A549 (cell line): Measurements from ENCODE around the gene RAPGEF2. TPM values are rescaled to one million over a fixed set of nuclear protein-coding genes. Genes with fewer than 3 reads are reported as not detected.

ENCODE experiments used
- ATAC-seq, 2 experiments: fragments of 200-7000 bp in 1 of 2; fragments of >200 bp in 1 of 2; cut with Nextera tagmentation in 1 of 2; cut with Tn5 transposase in 1 of 2; 3 replicates each; pipeline versions ENCODE4 v1.8.0 to v1.9.1; 2018 to 2020; ENCODE audit warnings: mild to moderate bottlenecking in 1 of 2, moderate library complexity in 1 of 2
- CTCF ChIA-PET: fragments of 300-600 bp; sonication (Branson Sonifier 250); formaldehyde crosslinking; extraction: SDS; loops from one replicate; lab custom pipeline; 2021; ENCODE audit warnings: antibody characterized with exemption, inconsistent platforms; lab: Yijun Ruan, JAX
- POLR2A ChIA-PET: fragments of 350-600 bp; formaldehyde crosslinking; extraction: SDS; loops from one replicate; lab custom pipeline; 2021; ENCODE audit warnings: antibody characterized with exemption, inconsistent platforms; lab: Yijun Ruan, JAX
- DNase-seq, 2 experiments: peaks; one replicate each; pipeline versions ENCODE4 v3.0.0 to v3.0.0-alpha.2; 2011 to 2016; ENCODE audit warnings: low read depth in 1 of 2, low spot score in 1 of 2
- FAIRE-seq: peaks from 2 replicates; lab custom pipeline; 2011; peaks lifted over from hg19 to GRCh38; lab: Jason Lieb, UNC
- H3K27ac ChIP-seq, 2 experiments: fragments of >200 bp; sonication (Bioruptor Twin); formaldehyde crosslinking; 3 replicates each; pipeline ENCODE4 v1.5.1; 2016 to 2017
- H3K4me1 ChIP-seq: fragments of >200 bp; sonication (Bioruptor Twin); formaldehyde crosslinking; 3 replicates; pipeline ENCODE4 v1.6.1; 2016
- H3K4me2 ChIP-seq: fragments of >200 bp; sonication (Bioruptor Twin); formaldehyde crosslinking; 3 replicates; pipeline ENCODE4 v1.6.1; 2016
- H3K4me3 ChIP-seq: fragments of >200 bp; sonication (Bioruptor Twin); formaldehyde crosslinking; 3 replicates; pipeline ENCODE4 v1.5.1; 2016
- H3K9me3 ChIP-seq: fragments of >200 bp; sonication (Bioruptor Twin); formaldehyde crosslinking; 3 replicates; pipeline ENCODE4 v1.6.1; 2016
- BHLHE40 ChIP-seq: IDR thresholded peaks from 2 replicates; pipeline ENCODE4 v1.6.1; 2012; ENCODE audit warnings: low read depth, low read length, inconsistent platforms
- CBX2 ChIP-seq: fragments of 200-600 bp; sonication (generic); IDR thresholded peaks from 2 replicates; pipeline ENCODE4 v1.6.1; 2016; ENCODE audit warnings: low read depth, mild to moderate bottlenecking, borderline replicate concordance
- FOSL2 ChIP-seq, 2 experiments: fragments of 450-650 bp in 1 of 2; fragments of >200 bp in 1 of 2; sonication (Bioruptor Twin) in 1 of 2; formaldehyde crosslinking; IDR thresholded peaks; 2 replicates each; pipeline versions ENCODE4 v1.5.0 to v1.6.1; 2016 to 2020; ENCODE audit warnings: mild to moderate bottlenecking in 1 of 2, moderate library complexity in 1 of 2
- HDAC2 ChIP-seq: fragments of 200-600 bp; sonication (generic); IDR thresholded peaks from 2 replicates; pipeline ENCODE4 v1.6.1; 2016
- HOXA7 ChIP-seq: fragments of 250-450 bp; sonication (Bioruptor Pico); IDR thresholded peaks from 2 replicates; pipeline ENCODE4 v1.5.0; 2020; ENCODE audit warnings: mild to moderate bottlenecking, moderate library complexity
- HOXB13 ChIP-seq: fragments of 250-450 bp; sonication (Bioruptor Pico); IDR thresholded peaks from 2 replicates; pipeline ENCODE4 v1.5.0; 2020; ENCODE audit warnings: low read depth, mild to moderate bottlenecking, moderate library complexity
- JUNB ChIP-seq: fragments of >200 bp; sonication (Bioruptor Twin); formaldehyde crosslinking; IDR thresholded peaks from 2 replicates; pipeline ENCODE4 v1.6.1; 2016
- MAFK ChIP-seq: fragments of 450-650 bp; IDR thresholded peaks from 2 replicates; pipeline ENCODE4 v1.6.1; 2014; ENCODE audit not compliant: partially characterized antibody
- NFE2L2 ChIP-seq: fragments of 150-350 bp; conservative IDR thresholded peaks from 2 replicates; pipeline ENCODE4 v1.6.1; 2014; ENCODE audit warnings: low read length
- NPAS2 ChIP-seq: fragments of 250-450 bp; sonication (Bioruptor Pico); IDR thresholded peaks from 2 replicates; pipeline ENCODE4 v1.8.0; 2022; ENCODE audit warnings: mild to moderate bottlenecking, moderate library complexity, borderline replicate concordance
- PHF8 ChIP-seq: fragments of 200-600 bp; sonication (generic); IDR thresholded peaks from 2 replicates; pipeline ENCODE4 v1.6.1; 2016; ENCODE audit warnings: low read depth, mild to moderate bottlenecking, antibody characterized with exemption, moderate library complexity, borderline replicate concordance
- RAD21 ChIP-seq, 2 experiments: fragments of >200 bp in 1 of 2; sonication (Bioruptor Twin) in 1 of 2; formaldehyde crosslinking in 1 of 2; IDR thresholded peaks in 1 of 2; conservative IDR thresholded peaks in 1 of 2; 2 replicates in 1 of 2; 3 replicates in 1 of 2; pipeline ENCODE4 v1.6.1; 2012 to 2018; ENCODE audit warnings: inconsistent platforms in 1 of 2
- RNF2 ChIP-seq: fragments of 200-600 bp; sonication (generic); IDR thresholded peaks from 2 replicates; pipeline ENCODE4 v1.6.1; 2016; ENCODE audit warnings: low read depth, mild to moderate bottlenecking, antibody characterized with exemption, moderate library complexity, borderline replicate concordance
- SMC3 ChIP-seq: fragments of >200 bp; sonication (Bioruptor Twin); formaldehyde crosslinking; IDR thresholded peaks from 3 replicates; pipeline ENCODE4 v1.6.1; 2018; ENCODE audit warnings: inconsistent platforms
- TFCP2L1 ChIP-seq: fragments of 250-450 bp; sonication (Bioruptor Pico); IDR thresholded peaks from 2 replicates; pipeline ENCODE4 v1.5.0; 2021; ENCODE audit warnings: mild to moderate bottlenecking
- TP53 ChIP-seq: fragments of 250-450 bp; sonication (Bioruptor Pico); IDR thresholded peaks from 2 replicates; pipeline ENCODE4 v1.5.0; 2021; ENCODE audit warnings: mild to moderate bottlenecking, moderate library complexity
- ZFP36 ChIP-seq: fragments of 450-650 bp; IDR thresholded peaks from 2 replicates; pipeline ENCODE4 v1.6.1; 2014; ENCODE audit warnings: borderline replicate concordance; ENCODE audit not compliant: partially characterized antibody
- WGBS: methylation state at CpG from one replicate; pipeline ENCODE4 v1.1.6; 2017; ENCODE audit errors: missing lambda C conversion rate; 5-methylcytosine and 5-hydroxymethylcytosine counted together
- polyA plus RNA-seq, 4 experiments: library from polyadenylated mRNA; depleted of rRNA in 3 of 4; stranded (reverse); fragments of >200 nt; fragmentation: RNase III in 1 of 4; extraction: RNeasy Plus Mini Kit Qiagen cat#74134 plus additional on column Dnase treatment in 1 of 4; gene quantifications; 2 replicates in 3 of 4; 3 replicates in 1 of 4; pipeline ENCODE4 v1.2.3, GENCODE V29; 2011 to 2017
- TF ChIP-seq, protein P1 (sequence below): fragments of 250-450 bp; sonication (Bioruptor Pico); IDR thresholded peaks from 2 replicates; pipeline ENCODE4 v1.5.0; 2021; ENCODE audit warnings: mild to moderate bottlenecking, moderate library complexity, borderline replicate concordance
- TF ChIP-seq, protein P2 (sequence below): fragments of >200 bp; sonication (Bioruptor Twin); formaldehyde crosslinking; IDR thresholded peaks from 3 replicates; pipeline ENCODE4 v1.5.1; 2016

The RAPGEF2 gene
- polyA plus RNA-seq, 2 of the 4 experiments (the other 2 are of a cell fraction), result 10.7 to 31.8 TPM

- no peak overlapping the region for H3K27ac ChIP-seq
- POLR2A ChIA-PET, result no interaction called here
- ATAC-seq, result no peak
- TF ChIP-seq ZFP36, result no peak
- TF ChIP-seq BHLHE40, result no peak
- no peak for TF ChIP-seq TP53
- TF ChIP-seq FOSL2 (IDR thresholded peaks at IDR 0.05), result no peak
- no peak for TF ChIP-seq FOSL2 (CRISPR knock-in tag; IDR thresholded peaks at IDR 0.05)
- TF ChIP-seq JUNB, result no peak
- TF ChIP-seq NPAS2 (CRISPR knock-in tag), result no peak
- no peak for TF ChIP-seq HOXB13 (CRISPR knock-in tag)
- TF ChIP-seq, protein P1, sequence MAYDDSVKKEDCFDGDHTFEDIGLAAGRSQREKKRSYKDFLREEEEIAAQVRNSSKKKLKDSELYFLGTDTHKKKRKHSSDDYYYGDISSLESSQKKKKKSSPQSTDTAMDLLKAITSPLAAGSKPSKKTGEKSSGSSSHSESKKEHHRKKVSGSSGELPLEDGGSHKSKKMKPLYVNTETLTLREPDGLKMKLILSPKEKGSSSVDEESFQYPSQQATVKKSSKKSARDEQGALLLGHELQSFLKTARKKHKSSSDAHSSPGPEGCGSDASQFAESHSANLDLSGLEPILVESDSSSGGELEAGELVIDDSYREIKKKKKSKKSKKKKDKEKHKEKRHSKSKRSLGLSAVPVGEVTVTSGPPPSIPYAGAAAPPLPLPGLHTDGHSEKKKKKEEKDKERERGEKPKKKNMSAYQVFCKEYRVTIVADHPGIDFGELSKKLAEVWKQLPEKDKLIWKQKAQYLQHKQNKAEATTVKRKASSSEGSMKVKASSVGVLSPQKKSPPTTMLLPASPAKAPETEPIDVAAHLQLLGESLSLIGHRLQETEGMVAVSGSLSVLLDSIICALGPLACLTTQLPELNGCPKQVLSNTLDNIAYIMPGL (CRISPR knock-in tag), result no peak
- no peak for TF ChIP-seq NFE2L2
- no peak for TF ChIP-seq PHF8
- no peak for TF ChIP-seq RAD21 (conservative IDR thresholded peaks at IDR 0.05 in 1 of 2, IDR thresholded peaks at IDR 0.05 in 1 of 2)
- no peak for TF ChIP-seq HDAC2
- no peak for TF ChIP-seq RNF2
- TF ChIP-seq SMC3, result no peak
- TF ChIP-seq, all 56 proteins: peak for 0
- CTCF ChIA-PET, result interaction anchor here (0.6 kb wide), 1 partner anchor 41 kb away, joined by 3 read pairs; no protein-coding TSS in a partner anchor
- H3K4me1 ChIP-seq, result no peaks in the 10 kb centered on the region
- H3K4me3 ChIP-seq, result no peak overlapping the region
- DNase-seq, result no peak
- no peak for FAIRE-seq
- H3K9me3 ChIP-seq, result no peaks in the 10 kb centered on the region
- no peak overlapping the region for H3K4me2 ChIP-seq
- WGBS, result 95% methylated on average over 5 of the region's 5 CpGs
Observed at GRCh38 chr4:159317203-159317602, 214.3 kb downstream of the RAPGEF2 start.

GRCh38 chr4:159319027-159319426 lies 216.1 kb downstream of the RAPGEF2 start:
- TF ChIP-seq TFCP2L1 (CRISPR knock-in tag) (no peak), HOXA7 (CRISPR knock-in tag) (no peak)
- no peak for DNase-seq
- no peaks in the 10 kb centered on the region for H3K4me1 ChIP-seq
- H3K27ac ChIP-seq, result no peak overlapping the region
- ChIA-PET CTCF (interaction anchor here (0.6 kb wide), 1 partner anchor 8 kb away, joined by 3 read pairs; no protein-coding TSS in a partner anchor), POLR2A (no interaction called here)
- WGBS, result 89% methylated on average over 3 of the region's 4 CpGs
- no peak overlapping the region for H3K4me2 ChIP-seq
- H3K4me3 ChIP-seq, result no peak overlapping the region
- no peaks in the 10 kb centered on the region for H3K9me3 ChIP-seq
- ATAC-seq, result no peak
- FAIRE-seq, result no peak

DNA sequence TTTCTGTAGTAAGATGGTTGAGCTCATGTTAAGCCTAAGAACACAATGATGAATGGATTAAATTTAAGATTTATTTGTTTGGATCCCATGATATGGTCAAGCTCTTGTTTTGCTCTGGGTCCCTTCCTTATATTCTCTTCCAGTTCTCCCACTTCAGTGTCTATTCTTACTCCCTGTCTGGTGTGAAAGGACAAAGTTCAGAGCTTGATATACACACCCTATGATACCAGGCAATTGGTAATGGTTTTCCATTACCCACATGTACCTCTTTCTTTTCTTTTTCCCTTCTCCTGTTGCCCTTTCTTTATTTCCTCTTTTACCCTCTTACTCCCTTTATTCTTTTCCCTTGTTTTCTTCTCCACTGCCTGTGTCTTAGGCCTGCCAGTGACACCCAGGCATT lies 223.6 kb downstream of the RAPGEF2 start:
- FAIRE-seq, result no peak
- Histone ChIP-seq H3K4me2 (no peak overlapping the region), H3K4me3 (no peak overlapping the region), H3K4me1 (peaks cover 6% of the 10 kb centered on the region; the same call in 2 of the 3 replicates), H3K27ac (no peak overlapping the region), H3K9me3 (no peaks in the 10 kb centered on the region)
- no peak for DNase-seq
- POLR2A ChIA-PET, result no interaction called here
- CTCF ChIA-PET, result no interaction called here
- ATAC-seq, result no peak
- TF ChIP-seq, protein P2, sequence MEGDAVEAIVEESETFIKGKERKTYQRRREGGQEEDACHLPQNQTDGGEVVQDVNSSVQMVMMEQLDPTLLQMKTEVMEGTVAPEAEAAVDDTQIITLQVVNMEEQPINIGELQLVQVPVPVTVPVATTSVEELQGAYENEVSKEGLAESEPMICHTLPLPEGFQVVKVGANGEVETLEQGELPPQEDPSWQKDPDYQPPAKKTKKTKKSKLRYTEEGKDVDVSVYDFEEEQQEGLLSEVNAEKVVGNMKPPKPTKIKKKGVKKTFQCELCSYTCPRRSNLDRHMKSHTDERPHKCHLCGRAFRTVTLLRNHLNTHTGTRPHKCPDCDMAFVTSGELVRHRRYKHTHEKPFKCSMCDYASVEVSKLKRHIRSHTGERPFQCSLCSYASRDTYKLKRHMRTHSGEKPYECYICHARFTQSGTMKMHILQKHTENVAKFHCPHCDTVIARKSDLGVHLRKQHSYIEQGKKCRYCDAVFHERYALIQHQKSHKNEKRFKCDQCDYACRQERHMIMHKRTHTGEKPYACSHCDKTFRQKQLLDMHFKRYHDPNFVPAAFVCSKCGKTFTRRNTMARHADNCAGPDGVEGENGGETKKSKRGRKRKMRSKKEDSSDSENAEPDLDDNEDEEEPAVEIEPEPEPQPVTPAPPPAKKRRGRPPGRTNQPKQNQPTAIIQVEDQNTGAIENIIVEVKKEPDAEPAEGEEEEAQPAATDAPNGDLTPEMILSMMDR, result no peak
- TF ChIP-seq CBX2 (no peak), MAFK (no peak)
